GM13977 (cell line): ENCODE data around the gene PROX1.

Experiments used
- DNase-seq: peaks from one replicate; pipeline ENCODE4 v3.0.0; 2012; ENCODE audit warnings: low spot score
- CTCF ChIP-seq: IDR thresholded peaks from 2 replicates; pipeline ENCODE4 v1.5.1; 2012; ENCODE audit warnings: mild to moderate bottlenecking, control low read depth; ENCODE audit not compliant: insufficient read depth; ENCODE audit errors: extremely low read depth, missing control alignments
- in situ Hi-C: fragments of 300-500 bp; cut with MboI; formaldehyde crosslinking; loops from one replicate; pipeline ENCODE4 v1.12.0; 2022; ENCODE audit warnings: low sequenced_read_pairs, low pct_unique_long_range_greater_than_20kb, mixed read lengths, inconsistent platforms; ENCODE audit not compliant: unreplicated experiment

The PROX1 gene

DNA sequence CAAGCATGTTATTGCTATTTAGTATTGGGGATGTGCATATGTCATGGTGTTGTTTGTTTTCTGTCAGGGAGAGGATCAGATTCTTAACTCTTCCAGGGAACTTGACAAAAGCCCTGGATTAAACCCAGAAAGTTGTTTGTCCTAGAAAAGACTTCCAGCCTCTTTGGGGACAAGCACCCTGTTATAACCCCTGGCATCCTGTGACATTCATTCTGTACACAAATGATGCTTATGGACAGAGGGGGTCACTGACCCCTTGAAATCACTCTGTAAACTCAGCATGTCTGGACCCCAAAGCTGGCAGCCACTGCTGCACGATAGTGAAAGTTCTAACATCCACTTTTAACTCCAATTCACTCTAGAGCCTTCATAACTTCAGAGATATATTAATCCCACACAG, 81.2 kb downstream of the PROX1 start:
- in situ Hi-C loops, result no loop called here
- DNase-seq, result no peak
- TF ChIP-seq CTCF, result no peak

DNA sequence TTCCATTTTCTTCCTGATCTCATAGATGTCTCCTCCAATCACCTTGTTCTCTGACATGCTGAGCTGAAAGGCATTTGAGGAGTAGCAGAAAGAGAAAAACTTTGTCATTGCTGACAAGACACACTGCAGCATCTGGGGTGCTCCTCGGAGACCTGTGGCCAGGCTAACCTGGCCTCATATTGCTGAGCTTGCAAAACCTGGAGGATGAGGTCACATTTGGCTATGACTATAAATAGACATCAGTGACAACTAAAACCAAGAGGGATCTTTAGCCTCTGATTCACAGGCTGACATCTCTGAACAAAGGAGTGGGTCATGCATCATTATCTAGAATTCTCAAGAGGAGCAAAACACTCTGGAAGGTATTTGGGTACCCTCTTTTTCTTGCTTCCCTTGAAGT, 83.7 kb downstream of the PROX1 start:
- no peak for DNase-seq
- no peak for TF ChIP-seq CTCF
- in situ Hi-C loops, result no loop called here

DNA sequence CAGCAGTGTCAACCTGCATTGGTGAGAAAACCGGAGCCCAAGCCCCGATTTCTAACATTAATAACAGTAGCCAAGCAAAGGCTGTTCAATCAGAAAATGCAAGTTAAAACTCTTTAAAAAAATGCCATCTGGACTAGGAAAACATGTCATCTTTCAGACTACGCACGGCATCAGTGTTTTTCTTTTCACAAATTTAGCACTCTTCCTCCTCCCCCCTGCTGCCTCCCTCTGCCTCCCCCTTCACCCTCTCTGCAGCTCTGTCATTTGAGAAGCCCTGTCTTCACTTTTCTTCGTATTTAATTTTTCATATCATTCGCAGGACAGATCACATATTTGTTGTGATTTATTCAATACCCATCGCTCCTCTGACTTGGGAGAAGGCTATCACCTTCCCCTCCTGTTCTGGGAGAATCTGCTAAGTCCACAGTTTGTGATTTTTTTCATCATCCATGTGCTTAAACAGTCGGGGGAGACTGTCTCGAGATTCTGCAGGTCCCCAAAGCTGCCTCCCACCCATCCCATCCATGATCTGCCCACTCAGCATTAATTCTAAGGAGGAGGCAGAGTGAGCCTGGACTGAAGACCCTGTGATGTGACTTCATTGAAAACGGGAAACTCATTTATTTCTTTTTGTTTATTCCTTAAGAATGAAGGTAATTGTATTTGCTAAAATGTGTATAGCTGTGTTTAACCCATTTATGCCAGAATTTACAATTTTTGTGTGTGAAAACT, 84.8 kb downstream of the PROX1 start:
- no peak for DNase-seq
- TF ChIP-seq CTCF, result no peak
- in situ Hi-C loops, result no loop called here

GRCh38 chr1:214074477-214074876, 86.7 kb downstream of the PROX1 start:
- in situ Hi-C loops, result no loop called here
- no peak for DNase-seq
- no peak for TF ChIP-seq CTCF

DNA sequence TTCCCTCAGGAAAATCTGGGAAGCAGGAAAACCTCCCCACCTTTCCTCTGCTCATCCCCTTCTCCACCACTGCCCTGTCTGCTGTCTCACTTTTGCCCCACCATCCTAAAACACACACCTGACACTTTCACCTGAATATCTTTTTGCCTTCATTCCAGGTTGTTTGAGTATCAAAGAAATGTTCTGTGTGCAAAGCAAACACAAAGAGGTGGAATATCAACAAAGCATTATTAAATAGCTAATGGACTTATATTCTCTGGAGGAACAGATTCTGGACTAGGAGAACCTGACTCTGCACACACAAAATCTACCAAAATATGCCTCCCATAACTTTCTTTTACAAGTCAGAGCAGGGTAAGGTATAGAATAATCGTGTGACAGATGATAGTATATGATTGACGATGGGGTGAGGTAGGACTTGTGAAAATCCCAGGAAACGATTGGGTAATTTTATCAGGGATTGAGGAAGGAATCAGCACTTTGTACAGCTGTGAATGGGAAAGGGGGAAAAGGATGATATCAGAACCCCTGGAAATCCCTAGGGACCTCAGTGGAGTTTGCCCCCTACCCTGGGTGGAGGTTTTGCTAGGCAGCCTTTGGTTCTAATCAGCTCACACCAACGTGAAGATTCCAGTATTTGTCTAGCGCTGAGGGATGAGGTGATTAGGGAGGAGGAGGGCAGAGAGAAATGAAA, 87.7 kb downstream of the PROX1 start:
- in situ Hi-C loops, result no loop called here
- TF ChIP-seq CTCF, result no peak
- no peak for DNase-seq

GRCh38 chr1:214075999-214076707, 88.4 kb downstream of the PROX1 start:
- DNase-seq, result no peak
- in situ Hi-C loops, result no loop called here
- no peak for TF ChIP-seq CTCF
